HG03558 (cell line): Measurements from ENCODE around the gene HNRNPAB.

Experiments used
- ATAC-seq: cut with Tn5 transposase; IDR thresholded peaks from one replicate; pipeline ENCODE4 v1.9.1; 2021; ENCODE audit warnings: moderate number of reproducible peaks; ENCODE audit not compliant: unreplicated experiment; ENCODE audit errors: extremely low read depth

HNRNPAB gene

DNA sequence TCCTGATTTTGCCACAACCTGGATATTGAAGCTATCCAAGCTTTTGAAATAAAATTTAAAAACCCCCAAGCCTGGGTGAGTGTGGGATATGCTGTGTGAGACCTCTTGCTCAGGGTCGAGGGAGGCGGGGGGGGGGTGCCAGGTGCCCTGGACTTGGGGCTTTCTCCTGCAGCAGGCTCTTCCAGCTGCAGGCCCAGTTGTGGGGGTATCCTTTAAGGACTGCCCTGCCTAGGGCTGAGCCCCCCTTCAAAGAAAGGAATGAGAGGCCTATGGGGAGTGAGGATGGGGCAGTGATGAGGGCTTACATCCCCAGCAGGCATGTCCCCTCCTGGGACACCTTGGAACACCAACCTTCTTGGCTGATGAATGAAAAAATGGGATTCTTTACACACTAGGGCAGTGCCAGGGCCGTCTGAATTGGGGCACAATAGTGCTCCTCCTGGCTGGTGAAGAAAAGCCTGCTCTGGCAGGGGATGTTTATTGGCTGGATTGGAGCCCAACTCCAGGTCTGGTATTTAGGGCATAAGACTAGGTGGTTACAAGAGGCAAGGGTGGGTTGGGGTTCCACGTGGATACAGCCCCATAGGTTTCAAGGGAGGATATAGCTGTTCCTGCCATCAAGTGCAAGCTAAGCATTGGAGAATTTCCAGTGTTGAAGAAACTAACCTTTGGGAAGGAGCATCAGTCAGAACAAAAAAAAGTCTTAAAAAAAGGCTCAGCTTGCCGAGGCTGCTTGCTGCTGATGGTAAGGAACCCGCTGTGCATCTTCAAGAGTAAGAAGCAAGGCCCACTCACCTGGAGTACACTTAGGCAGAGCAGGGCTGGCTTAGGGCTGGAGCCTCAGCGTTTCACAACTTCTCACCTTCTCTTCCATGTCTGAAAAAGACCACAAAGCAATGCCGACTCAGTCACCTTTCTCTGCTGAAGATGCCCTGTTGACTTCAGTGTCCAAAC lies 7.0 kb downstream of the HNRNPAB start:
- no peak for ATAC-seq

DNA sequence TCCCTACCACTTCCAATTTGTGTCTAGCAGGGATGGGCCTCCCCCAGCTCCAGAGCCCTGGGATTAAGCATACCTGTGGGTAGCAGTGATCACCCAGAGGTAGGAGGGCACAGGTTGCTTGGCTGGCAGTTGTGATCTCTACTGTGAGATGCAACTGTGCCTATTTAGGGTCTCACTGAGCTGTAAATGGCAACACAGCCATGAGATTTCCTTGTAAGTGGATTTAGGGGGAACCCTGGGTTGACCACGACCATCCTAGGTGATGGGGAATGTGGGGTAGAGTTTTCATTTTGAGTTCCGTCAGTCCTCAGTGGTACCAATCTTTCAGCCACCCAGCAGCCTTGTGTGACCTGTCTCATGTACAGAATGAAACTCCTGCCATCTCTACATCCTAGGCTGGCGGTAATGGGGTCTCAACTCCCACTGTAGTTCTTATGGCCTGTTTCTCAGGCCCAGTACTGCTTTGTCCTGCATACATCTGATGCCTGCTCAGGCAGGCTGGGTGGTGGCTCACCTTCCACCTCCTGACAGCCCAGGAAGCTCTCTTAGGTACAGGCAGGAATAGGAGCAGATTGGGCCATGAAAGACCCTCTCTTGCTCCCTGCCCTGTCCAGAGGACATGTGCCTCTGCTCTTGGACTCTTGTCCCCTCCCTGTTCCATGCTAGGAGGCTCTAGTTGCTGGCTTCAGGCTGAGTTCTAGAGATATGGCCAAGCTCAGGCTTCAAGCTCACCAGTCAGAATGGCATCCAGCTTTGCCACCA lies 8.1 kb downstream of the HNRNPAB start:
- ATAC-seq, result no peak

DNA sequence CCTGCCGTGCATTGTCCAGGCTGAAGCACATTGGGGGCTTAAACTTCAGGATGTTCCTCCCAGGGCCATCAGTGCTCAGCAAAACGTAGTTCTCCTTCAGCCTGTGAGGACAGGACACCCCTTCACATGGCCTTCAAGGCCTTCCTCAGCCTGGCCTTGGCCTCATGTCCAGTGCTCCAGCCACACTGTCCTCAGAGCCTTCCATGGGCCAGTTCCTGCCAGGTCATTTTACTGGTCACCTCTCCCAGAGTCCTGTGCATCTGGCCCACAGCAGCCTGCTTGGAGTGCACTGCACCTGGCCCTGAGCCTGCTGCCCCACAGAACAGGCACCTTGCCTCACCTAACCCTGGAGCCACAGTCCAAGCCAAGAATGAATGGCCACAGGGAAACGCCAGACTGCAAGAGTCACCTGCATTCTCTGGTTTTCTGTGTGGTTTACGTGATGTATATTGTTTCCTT lies 8.7 kb downstream of the HNRNPAB start:
- ATAC-seq, result no peak

DNA sequence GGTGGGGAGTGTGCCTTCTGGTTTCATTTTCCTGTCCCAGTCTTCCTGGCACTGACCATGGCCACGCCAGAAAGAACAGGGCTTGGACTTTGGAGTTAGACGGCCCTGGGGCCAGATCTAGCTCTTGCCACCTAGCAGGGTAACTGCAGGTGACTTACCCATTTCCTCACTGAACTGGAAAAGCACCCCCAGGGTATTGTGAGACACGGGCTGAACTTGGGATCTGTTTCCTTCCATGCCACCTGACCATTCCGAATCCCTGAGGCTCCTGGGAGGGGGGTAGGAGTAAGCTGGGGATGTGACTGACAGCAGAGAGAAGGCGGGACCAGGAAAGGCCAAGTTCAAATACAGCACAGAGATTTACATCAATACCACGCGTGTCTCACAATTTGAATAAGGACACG lies 9.4 kb downstream of the HNRNPAB start:
- ATAC-seq, result no peak

DNA sequence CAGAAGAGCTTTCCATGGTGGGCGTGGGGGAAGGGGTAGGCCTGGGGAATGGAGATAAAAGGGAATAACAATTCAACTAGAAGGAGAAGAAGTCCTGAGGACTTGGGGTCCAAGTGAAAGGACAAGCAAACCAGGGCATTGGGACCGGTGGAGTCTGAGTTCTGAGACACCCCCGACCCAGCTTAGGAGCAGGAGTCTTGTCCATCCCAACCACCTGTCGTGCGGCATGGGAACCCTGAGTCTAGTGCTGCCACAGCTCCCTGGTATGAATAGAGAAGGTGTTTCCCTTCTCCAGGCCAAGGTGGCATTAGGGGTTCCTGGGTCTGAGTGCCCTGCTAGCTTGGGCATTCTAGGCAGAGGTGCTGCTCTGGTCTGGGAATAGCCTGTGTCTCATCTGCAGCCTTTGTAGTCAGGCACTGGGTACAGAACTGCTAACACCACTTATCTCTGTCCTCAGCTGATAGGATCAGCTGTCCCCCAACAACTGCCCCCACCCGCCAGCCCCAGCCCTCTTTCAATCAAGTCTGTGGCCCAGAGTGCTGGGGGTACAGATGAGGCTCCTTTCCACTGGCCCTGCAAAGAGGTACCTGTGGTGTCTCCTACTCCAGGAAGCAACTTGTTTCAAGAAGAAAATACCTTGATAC lies 9.9 kb downstream of the HNRNPAB start:
- ATAC-seq, result no peak

DNA sequence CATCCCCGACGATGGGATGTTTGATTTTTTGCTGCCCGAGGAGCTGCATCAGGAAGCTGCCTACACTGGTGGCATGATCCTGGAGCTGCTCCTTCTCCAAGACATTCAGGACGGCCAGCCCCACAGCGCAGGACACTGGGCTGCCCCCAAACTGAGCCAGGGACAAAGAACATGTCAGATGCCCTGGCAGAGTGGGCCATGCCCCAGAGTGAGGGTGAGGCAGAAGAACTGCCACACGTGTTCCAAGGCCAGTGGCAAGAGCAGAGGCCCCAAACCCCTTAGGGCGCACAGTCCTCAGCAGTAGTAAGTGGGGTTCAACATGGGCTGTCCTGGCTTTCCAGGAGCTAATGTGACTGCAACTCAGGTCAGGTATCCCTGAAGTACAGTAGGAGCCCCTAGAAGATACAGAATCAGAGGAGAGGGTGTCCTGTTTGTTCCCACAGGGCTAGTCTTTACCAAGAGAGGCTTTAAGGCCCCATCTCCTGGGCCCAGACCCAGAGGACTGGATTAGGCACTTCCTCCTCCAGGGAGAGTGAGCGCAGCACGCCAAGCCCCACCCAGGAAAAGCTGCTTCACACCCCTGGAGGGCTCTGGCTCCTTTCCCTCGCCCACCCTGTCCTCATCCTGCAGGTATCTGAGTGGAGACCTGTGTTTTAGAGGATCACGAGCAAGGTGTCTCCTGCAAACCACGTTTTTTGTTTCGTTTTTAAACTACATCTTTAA lies 11.1 kb downstream of the HNRNPAB start:
- no peak for ATAC-seq

DNA sequence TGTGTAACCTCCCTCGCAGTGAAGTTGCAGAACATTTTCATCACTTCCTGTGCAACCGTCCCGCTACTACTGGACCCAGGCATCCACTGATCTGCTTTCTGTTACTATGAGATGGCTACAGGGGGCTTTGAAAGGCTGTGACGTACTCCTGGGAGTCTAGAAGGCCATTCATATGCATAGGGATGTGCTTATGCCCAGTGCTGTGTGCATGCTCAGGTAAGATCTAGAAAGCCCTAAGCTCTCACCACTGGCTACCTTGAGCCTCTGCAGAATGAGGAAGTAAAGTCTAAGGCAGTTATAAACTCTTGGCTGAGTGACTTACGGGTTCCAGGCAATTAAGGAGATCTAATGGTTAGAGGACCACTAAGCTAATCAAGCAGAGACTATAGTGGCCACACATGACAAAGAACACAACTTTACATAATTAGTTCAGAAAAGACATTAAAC lies 11.8 kb downstream of the HNRNPAB start:
- no peak for ATAC-seq

DNA sequence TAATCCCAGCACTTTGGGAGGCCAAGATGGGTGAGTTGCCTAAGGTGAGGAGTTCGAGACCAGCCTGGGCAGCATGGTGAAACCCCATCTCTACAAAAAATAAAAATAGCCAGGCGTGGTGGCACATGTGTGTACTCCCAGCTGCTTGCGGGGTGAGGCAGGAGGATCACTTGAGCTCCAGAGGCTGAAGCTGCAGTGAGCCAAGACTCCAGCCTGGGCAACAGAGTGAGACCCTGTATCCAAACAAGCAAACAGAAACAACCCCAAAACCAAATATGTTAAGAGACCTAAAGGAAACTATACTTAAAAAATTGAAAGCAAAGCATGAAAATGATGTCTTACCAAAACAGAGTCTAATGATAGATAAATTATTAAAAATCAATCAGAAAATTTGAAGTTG lies 12.4 kb downstream of the HNRNPAB start:
- ATAC-seq, result no peak

DNA sequence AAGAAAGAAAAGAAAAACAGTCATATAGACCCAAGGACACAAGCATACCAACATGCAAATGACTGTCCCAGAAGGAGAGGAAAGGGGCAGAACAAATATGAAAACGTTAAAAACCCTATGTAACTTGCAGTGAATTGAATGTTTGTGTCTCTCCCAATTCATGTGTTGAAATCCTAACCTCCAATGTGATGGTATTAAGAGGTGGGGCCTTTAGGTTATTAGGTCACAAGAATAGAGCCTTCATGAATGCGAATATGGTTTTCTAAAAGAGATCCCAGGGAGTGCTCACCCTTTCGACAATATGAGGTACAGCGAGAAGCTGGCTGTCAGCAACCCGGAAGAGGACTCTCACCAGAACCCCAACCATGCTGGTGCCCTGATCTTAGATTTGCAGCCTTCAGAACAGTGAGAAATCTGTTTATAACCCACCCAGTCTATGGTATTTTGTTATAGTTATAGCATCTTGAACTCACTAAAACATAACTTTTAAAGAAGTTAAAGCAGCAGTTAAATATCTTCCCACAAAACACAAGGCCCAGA lies 14.0 kb downstream of the HNRNPAB start:
- no peak for ATAC-seq

DNA sequence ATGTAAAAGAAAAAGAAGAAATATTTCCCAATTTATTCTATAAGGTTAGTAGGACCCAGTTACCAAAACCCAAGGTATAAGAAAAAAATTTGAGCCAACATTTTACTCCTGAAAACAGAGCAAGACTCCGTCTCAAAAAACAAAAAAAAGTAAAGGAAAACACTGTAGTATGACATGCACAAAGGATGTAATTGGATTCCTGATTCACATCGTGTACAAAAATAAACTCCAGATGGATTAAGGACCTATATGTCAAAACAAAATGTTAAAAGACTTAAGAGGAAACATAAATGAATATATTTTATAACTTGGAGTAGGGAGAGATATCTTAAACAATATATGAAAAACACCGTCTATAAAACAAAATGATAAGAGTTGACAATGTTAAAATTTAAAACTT lies 14.5 kb downstream of the HNRNPAB start:
- ATAC-seq, result no peak

DNA sequence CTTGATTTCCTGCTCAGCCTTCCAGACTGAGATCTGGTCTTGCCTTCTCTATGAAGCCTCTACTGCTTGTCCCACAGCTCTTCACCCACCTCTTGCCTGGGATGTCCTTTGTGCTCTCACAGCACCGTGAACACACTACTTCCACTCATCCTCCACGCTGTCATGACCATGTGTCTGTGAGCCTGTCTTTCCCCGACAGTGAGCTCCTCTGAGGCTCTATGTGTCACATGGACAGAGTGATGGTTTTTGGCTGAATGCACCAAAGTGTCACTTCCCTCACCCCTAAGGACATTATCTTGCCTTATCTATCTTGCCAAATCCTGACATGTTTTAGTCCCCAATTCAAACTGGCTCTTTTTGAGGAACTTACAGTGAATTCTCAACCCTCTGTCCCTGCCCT lies 16.9 kb downstream of the HNRNPAB start:
- ATAC-seq, result no peak

DNA sequence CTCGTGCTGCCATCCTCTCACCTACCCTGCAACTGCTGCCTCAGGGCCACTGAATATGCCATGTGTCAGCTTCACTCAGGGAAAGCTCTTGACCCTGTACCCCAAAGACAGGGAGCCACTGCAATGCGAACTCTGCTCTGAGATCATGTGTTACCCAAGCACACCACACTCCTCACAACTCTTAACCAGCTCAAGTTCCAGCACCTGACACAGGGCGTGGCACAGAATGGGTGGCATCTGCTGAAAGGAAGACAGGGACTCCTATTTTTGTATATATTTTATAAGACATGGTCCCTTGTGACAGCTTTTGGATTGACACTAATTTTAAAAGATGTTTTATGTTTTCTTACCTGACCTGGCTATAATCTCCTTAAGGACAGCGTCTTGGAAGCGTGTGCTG lies 17.5 kb downstream of the HNRNPAB start:
- ATAC-seq, result no peak

DNA sequence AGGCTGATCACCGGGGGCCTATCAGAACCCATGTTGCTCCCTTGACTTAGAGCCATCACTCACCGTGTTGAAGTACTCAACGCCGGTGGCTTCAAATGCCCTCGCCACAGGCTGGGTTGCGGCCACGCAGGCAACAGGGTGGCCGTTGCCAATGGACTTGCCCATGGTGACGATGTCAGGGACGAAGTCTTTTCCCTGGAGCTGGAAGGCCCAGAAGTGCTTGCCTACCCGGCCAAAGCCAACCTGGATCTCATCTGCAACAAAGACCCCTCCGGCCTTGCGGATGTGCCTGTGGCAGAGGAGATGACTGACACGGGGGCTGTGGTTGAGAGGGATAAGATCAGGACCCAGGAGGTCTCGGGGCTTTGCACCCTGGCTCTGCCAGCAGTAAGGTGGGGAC lies 18.0 kb downstream of the HNRNPAB start:
- no peak for ATAC-seq

DNA sequence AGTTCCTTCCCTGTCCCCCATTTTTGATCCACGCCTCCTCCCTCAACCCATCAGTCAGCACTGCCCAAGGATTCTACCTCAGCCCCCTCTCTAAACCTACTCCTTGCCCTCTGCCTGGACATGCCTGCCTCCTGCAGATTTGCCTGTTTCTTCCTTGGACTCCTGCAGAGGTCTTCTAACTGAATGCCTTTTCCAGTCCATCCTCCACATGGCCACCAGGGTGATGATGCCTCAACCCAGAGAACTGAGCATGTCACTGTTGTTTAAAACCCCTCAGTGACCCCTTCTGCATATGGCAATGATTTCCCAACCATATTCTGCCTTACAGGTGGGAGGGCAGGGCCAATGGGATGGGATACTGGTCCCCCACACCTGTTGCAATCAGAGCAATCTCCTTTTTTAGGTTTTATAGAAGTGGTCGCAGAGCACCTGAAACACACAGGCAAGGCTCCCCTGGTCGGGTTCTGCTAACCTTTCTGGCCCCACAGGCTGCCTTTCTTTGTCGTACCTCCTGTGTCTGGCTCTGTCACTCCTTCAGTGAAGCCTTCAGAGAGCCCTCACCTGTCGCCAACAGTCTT lies 19.0 kb downstream of the HNRNPAB start:
- ATAC-seq, result no peak

DNA sequence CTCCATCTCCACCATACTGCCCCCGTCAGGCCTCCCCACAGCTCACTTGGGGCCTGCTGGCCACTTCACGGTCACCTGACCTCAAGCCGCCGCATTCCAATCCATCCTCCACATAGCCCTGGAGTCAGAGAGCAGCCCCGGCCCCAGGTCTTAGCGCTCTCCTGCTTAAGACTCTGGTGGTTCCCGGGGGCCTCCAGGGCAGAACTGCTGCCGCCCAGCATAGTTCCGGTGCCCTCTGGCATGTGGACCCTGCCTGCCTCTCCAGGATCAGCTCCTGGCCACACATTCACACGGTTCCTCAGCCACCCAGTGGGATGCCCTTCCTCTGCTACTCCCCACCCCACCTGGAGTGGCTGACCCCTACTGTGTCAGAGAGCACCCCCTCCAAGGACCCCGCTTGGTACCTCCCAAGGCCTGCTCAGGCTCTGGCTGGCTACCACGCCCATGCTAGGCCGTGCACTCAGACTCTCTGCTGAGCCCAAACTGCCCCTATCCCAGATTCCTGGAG lies 19.5 kb downstream of the HNRNPAB start:
- no peak for ATAC-seq

DNA sequence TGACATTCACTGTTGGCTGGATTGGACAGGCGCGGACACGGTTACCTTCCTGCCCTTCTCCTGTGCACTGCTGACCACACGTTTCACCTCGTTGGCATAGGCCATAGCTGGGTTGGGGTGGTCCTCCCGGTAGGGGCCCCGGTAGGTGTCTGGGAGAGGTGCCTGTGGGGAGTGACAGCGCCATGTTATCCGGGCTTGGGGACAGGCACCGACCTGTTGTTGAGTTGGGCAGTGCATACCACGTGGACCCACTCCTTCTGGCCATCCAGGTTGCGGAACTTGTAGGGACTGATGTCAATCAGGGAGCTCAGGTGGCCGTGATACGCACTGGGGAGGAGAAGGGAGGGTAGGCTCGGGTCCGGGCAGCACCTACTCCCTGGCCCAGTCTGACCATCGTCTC lies 20.1 kb downstream of the HNRNPAB start:
- ATAC-seq, result no peak

DNA sequence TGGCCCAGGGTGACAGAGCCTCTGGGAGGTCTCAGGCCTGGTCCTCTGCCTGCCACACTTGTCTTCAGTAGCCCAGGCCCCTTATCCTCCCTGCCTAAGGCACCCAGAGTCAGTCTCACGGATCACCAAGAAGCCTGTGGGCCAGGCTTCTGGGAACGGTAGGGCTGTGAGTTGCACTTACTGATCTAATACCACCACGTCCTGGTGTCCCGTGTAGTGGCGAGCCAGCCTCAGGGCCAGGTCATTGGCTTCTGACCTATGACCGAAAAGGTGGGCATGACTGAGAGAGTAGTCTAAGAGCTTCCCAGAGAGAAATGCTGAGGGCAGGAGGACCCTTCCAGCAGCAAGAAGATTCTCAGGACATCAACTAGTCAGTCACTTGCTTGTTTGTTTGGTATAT lies 20.8 kb downstream of the HNRNPAB start:
- no peak for ATAC-seq

DNA sequence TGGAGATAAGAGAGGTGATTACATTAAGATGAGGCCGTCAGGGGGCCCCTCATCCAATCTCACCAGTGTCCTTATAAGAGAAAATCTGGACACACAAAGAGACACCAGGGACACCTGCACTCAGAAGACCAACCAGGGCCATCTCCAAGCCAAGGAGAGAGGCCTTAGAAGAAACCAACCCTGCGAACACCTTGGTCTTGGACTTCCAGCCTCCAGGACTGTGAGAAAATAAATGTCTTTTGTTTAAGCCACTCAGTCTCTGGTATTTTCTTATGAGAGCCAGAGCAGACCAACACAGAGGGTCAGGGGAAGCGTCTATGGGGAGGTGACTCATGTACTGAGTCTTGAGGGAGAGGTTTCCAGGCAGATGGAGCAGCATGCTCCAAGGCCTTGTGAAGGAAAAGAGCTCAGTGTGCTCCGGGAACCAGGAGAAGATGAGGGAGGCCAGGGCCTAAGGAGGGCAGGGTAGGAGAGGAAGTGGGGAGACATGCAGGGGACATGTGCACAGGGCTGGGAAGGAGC lies 22.9 kb downstream of the HNRNPAB start:
- ATAC-seq, result no peak

DNA sequence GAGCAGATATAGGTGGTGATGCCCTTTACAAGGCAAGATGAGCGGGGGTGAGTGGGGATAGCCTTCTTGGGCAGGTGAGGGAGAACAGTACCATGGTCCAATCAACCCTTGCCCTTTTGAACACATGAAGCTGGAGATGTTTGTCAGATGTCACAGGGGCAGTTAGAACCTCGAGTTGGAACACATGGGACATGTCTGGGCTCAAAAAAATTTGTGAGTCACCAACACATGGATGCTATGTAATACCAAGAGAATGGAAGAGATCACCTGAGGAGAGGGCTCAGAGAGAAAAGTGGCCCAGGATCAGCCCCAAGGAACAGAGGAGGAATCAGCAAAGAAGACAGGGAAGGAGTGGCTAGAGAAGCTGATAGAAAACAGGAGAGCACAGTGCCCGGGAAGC lies 23.6 kb downstream of the HNRNPAB start:
- ATAC-seq, result no peak
